Breast epithelium (tissue), 4 donors: ENCODE results near the gene PLA2G10. TPM values are rescaled to one million over a fixed set of nuclear protein-coding genes. Genes with fewer than 3 reads are reported as not detected.

Source experiments
- DNase-seq, 2 donors: peaks; one replicate each; pipeline ENCODE4 v3.0.0-alpha.2; 2019; ENCODE audit warnings: low spot score in 2 of 2
- H3K27ac ChIP-seq, 2 donors: fragments of 200-600 bp; sonication (generic) in 1 of 2; one replicate each; pipeline ENCODE4 v1.5.1; 2016 to 2019; ENCODE audit warnings: mild to moderate bottlenecking in 1 of 2
- H3K27me3 ChIP-seq, 2 donors: fragments of 200-600 bp; sonication (generic) in 1 of 2; one replicate each; pipeline versions ENCODE4 v1.5.1 to v1.6.0; 2017 to 2019; ENCODE audit warnings: control low read depth in 1 of 2, mild to moderate bottlenecking in 1 of 2
- H3K36me3 ChIP-seq: fragments of 200-600 bp; one replicate; pipeline ENCODE4 v1.5.1; 2019
- H3K4me1 ChIP-seq, 2 donors: fragments of 200-600 bp; sonication (generic); one replicate each; pipeline ENCODE4 v1.5.1; 2016 to 2019; ENCODE audit warnings: control low read depth in 1 of 2
- H3K4me3 ChIP-seq, 3 donors: fragments of 200-600 bp; sonication (generic); 1 replicate in 2 of 3; 2 replicates in 1 of 3; pipeline ENCODE4 v1.5.1; 2016 to 2019; ENCODE audit warnings: mild to moderate bottlenecking in 3 of 3, moderate library complexity in 2 of 3
- H3K9me3 ChIP-seq, 2 donors: fragments of 200-600 bp; sonication (generic) in 1 of 2; one replicate each; pipeline ENCODE4 v1.5.1; 2016 to 2019; ENCODE audit warnings: control low read depth in 1 of 2
- CTCF ChIP-seq, 3 donors: fragments of 450-650 bp; IDR thresholded peaks; one replicate each; pipeline ENCODE4 v1.5.1; 2016 to 2017; ENCODE audit warnings: antibody characterized with exemption in 3 of 3, mild to moderate bottlenecking in 3 of 3, moderate library complexity in 3 of 3
- POLR2A ChIP-seq: fragments of 450-650 bp; IDR thresholded peaks from one replicate; pipeline ENCODE4 v1.6.1; 2016; ENCODE audit warnings: antibody characterized with exemption, mild to moderate bottlenecking, moderate library complexity
- POLR2AphosphoS5 ChIP-seq, 3 donors: sonication (generic); formaldehyde crosslinking; IDR thresholded peaks; one replicate each; pipeline ENCODE4 v1.6.1; 2017; ENCODE audit warnings: antibody characterized with exemption in 3 of 3
- intact Hi-C: fragments of 100-400 bp; cut with DNase I; formaldehyde crosslinking; loops from one replicate; pipeline ENCODE4 v1.15.1; 2023; ENCODE audit warnings: low total_unique reads
- total RNA-seq, 3 donors: library from RNA; depleted of rRNA; stranded (reverse); fragments of >200 nt; gene quantifications; one replicate each; pipeline ENCODE4 v1.1.0, GENCODE V29; 2016

Gene PLA2G10
- total RNA-seq, 3 donors from 2014 or later = not detected

GRCh38 chr16:14672403-14672971 lies 21.6 kb downstream of the PLA2G10 start:
- Histone ChIP-seq H3K4me1 (no peaks in the 10 kb centered on the region), H3K27me3 (no peaks in the 10 kb centered on the region), H3K36me3 (no peaks in the 10 kb centered on the region), H3K4me3 (no peak overlapping the region), H3K27ac (no peak overlapping the region), H3K9me3 (no peaks in the 10 kb centered on the region)
- intact Hi-C loops = no loop called here
- TF ChIP-seq POLR2AphosphoS5 (IDR thresholded peaks at IDR 0.05) = no peak
- no peak for TF ChIP-seq POLR2A
- TF ChIP-seq CTCF (IDR thresholded peaks at IDR 0.05) = no peak
- no peak for DNase-seq

GRCh38 chr16:14669776-14670175 lies 24.3 kb downstream of the PLA2G10 start:
- TF ChIP-seq POLR2AphosphoS5 (IDR thresholded peaks at IDR 0.05) (no peak), CTCF (IDR thresholded peaks at IDR 0.05) (no peak), POLR2A (no peak)
- Histone ChIP-seq H3K27ac (no peak overlapping the region), H3K4me1 (no peaks in the 10 kb centered on the region)

DNA sequence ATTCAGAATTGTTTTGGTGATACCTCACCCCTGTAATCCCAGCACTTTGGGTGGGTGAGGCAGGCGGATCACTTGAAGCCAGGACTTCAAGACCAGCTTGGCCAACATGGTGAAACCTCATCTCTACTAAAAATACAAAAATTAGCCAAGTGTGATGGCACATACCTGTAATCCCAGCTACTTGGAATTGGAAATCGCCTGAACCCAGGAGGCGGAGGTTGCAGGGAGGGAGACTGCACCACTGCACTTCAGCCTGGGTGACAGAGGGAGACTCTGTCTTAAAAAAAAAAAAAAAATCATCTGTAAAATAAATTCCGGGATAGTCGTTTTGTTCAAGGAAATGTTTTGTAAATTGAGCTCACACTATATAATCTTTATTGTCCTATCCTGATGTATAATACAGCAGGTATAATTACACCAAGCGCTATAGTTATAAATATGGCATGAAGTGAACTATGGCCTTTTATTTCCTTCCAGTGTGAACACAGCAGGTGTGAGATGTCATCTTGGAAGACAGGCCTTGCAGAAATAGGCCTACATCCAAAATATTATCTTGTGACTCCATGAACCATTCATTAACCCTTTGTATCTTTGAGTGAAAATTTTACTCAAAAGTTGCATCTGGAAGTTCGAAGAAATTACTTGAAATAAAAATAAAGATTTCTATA lies 25.4 kb downstream of the PLA2G10 start:
- DNase-seq = no peak
- Histone ChIP-seq H3K9me3 (no peaks in the 10 kb centered on the region), H3K4me1 (no peaks in the 10 kb centered on the region), H3K27me3 (no peaks in the 10 kb centered on the region), H3K4me3 (no peak overlapping the region), H3K36me3 (peaks cover 7% of the 10 kb centered on the region), H3K27ac (no peak overlapping the region)
- TF ChIP-seq CTCF (IDR thresholded peaks at IDR 0.05) (no peak), POLR2AphosphoS5 (IDR thresholded peaks at IDR 0.05) (no peak), POLR2A (no peak)
- intact Hi-C loops = no loop called here

More at GRCh38 chr16:14669776-14670175, 24.3 kb downstream of the PLA2G10 start:
- H3K36me3 ChIP-seq = peaks cover 3% of the 10 kb centered on the region
- no peak overlapping the region for H3K4me3 ChIP-seq
- H3K27me3 ChIP-seq = no peaks in the 10 kb centered on the region
- intact Hi-C loops = no loop called here
- H3K9me3 ChIP-seq = no peaks in the 10 kb centered on the region
- no peak for DNase-seq

GRCh38 chr16:14667347-14668266 lies 26.5 kb downstream of the PLA2G10 start:
- Histone ChIP-seq H3K27me3 (no peaks in the 10 kb centered on the region), H3K27ac (no peak overlapping the region), H3K4me3 (no peak overlapping the region), H3K9me3 (no peaks in the 10 kb centered on the region), H3K36me3 (peaks cover 7% of the 10 kb centered on the region), H3K4me1 (no peaks in the 10 kb centered on the region)
- TF ChIP-seq CTCF (IDR thresholded peaks at IDR 0.05) (no peak), POLR2AphosphoS5 (IDR thresholded peaks at IDR 0.05) (no peak), POLR2A (no peak)
- intact Hi-C loops = no loop called here
- DNase-seq = no peak

DNA sequence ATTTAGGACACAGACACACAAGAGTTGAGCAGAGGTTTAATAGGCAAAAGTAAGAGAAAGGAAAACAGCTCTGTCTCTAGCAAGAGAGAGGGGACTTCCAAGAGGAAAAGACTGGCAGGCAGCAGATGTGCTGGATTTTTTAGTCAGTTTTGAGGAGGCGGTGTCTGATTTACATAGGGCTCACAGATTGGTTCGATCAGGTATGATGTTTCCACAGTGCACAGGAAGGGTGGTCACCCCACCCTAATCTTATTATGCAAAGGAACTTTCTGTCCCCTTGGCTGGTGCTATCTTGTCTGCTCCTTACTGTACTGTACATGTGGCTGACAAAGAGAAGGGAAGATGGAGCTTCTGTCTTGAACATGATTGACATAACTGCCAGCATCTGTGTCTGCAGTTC lies 36.0 kb downstream of the PLA2G10 start:
- Histone ChIP-seq H3K9me3 (no peaks in the 10 kb centered on the region), H3K27me3 (no peaks in the 10 kb centered on the region), H3K27ac (no peak overlapping the region), H3K4me1 (no peaks in the 10 kb centered on the region), H3K36me3 (peaks cover 4% of the 10 kb centered on the region), H3K4me3 (no peak overlapping the region)
- intact Hi-C loops = no loop called here
- no peak for DNase-seq
- TF ChIP-seq CTCF (IDR thresholded peaks at IDR 0.05) (no peak), POLR2A (no peak), POLR2AphosphoS5 (IDR thresholded peaks at IDR 0.05) (no peak)
